NCI-H1417 treated with DMSO at 0.1 percent for 48 hours (cell line): ENCODE results near the gene CD200R1L.
"Not testable (repeated sequence)": the region's sequence is repeated elsewhere in the genome, so short reads cannot be mapped to it uniquely, and the experiment has no call there.

Source experiments
- DNase-seq: peaks from one replicate; lab custom pipeline; 2025; lab: John Stamatoyannopoulos, UW

The CD200R1L gene, protein sequence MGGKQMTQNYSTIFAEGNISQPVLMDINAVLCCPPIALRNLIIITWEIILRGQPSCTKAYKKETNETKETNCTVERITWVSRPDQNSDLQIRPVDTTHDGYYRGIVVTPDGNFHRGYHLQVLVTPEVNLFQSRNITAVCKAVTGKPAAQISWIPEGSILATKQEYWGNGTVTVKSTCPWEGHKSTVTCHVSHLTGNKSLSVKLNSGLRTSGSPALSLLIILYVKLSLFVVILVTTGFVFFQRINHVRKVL

DNA sequence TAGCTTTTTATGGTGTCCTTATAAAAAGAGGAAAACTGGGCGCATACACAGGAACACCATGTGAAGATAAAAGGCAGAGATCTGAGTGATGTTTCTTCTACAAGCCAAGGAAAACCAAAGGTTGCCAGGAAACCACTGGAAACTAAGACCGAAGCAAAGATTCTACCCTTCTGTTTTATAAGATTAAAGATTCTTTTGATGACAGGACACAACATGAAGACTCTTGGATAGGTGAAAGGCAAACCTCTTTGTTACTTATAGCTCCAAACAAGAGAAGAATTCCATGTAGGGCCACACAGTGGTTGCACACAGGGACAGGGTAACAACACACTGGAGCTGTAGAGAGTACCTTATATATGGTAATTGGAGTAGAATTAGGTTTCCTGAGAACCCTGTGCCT lies at the start of gene CD200R1L:
CD200R1L (minus strand) TSS at position 101 of the 400 bp plus-strand sequence. CDS start 17,497 bp downstream, outside the sequence.
- DNase-seq: no peak

DNA sequence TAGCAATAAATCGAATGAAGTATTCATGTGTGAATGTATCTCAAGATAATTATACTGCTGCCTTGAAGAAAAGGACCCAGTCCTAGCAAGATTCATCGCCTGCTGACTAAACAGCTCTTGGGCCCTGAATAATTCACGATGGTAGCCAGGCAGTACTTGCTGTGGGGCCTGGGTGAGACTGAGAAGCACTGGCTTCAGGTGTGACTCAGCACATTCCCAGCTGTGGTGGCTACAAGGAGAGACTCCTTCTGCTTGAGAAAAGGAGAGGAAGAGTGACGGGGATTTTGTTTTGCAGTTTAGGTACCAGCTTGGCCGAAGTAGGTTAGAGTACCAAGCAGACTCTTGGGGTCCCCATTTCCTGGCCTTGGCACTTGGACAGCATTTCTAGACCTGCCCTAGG lies 47.6 kb upstream of the CD200R1L start:
- DNase-seq: no peak

DNA sequence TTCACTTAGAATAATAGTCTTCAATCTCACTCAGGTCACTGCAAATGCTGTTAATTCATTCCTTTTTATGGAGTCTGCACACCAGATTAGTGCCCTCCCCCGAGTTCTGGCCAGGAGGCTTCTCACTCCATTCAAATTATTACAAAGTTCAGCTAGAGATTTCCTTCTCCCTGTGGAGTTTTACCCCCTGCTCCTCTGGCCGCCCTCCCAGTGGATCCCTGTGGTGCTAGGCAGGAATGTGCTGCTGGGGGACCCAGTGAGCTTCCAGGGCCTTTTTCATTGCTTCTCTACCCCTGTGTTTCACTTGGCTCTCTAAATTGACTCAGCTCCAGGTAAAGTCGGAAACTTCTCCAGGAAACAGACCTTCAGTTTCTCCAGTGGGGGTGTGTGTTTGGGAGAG lies 42.7 kb upstream of the CD200R1L start:
- no peak for DNase-seq

DNA sequence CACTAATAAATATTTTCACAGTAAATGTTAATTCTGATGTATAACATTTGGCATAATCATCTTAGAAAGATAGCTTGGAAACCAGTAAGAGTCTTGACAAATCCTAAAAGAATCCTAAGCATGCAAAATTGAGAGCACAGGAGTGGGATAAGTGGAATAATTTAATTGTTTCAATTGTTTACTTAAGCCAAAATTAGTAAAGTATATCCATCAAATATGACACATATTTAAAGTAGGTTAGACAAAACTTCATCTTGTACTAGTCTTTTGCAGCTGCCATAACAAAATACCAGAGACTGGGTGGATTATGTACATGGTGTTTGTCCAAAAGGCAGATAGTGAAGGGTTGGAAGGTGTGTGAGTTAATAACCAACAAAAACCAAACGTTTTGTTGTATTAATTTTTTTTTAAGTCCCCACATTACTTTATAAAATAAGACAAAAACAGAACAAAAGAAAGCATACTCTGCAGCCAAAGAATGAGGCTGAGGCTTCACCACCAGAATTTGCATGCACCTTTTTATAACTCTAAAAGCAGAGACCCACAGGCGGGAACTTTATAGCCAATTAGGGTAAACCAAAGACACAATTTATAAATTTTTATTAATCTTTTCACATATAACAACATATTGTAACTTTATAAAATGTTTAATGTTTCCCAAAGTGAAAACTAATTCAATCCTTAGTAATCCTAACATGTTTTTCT lies 41.9 kb upstream of the CD200R1L start:
- DNase-seq: no peak

DNA sequence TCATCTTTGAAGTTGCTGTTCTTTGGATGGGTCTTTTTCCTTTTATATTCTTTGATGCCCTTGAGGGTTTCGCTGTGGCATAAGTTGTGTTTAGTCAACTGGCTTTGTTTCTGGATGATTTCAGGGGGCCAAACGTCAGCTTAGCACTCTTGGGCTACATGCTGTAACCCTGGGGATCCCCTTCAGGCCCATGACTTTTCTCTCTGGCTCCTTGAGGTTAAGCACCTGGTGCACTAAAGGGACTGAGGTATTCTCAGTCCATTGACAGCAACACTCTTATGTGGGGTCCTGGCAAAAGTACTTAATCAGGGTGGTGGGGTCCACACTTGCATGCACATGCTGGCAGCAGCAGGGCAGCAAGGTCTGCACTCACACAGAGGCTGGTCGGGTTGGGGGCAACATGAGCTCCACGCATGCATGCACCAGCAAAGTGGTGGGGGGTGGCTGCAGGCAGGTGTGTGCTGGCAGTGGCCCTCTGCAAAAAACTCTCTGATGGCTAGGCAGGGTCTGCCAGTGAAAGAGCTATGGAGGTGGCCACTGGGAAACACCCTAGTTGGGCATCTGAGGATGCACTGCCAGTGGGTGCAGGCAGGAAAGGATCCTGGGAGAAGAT lies 38.1 kb upstream of the CD200R1L start:
- DNase-seq: no peak

DNA sequence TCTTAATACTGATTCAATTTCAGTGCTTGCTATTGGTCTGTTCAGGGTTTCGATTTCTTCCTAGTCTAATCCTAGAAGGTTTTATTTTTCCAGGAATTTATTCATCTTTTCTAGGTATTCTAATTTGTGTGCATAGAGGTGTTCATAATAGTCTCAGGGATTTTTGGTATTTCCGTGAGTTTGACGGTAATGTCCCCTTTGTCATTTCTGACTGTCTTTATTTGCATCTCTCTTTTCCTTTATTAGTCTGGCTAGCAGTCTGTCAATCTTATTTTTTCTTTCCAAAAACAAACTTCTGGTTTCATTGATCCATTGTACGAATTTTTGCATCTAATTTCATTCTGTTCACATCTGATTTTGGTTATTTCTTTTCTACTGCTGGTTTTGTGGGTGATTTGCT lies 35.2 kb upstream of the CD200R1L start:
- DNase-seq: no peak

DNA sequence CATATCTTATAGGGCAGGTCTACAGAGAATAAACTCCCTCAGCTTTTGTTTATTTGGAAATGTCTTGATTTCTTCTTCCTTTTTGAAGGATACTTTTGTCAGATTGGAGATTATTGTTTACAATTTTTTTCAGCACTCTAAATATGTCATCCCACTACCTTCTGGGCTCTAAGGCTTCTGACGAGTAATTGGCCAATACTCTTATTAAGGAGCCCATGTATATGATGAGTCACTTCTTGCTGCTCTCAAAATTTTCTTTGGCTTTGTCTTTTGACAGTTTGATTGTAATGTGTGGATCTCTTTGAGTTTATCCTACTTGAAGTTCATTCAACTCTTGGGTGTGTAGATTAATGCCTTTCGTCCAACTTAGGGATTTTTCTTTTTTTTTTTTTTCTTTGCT lies 28.9 kb upstream of the CD200R1L start:
- DNase-seq: no peak

DNA sequence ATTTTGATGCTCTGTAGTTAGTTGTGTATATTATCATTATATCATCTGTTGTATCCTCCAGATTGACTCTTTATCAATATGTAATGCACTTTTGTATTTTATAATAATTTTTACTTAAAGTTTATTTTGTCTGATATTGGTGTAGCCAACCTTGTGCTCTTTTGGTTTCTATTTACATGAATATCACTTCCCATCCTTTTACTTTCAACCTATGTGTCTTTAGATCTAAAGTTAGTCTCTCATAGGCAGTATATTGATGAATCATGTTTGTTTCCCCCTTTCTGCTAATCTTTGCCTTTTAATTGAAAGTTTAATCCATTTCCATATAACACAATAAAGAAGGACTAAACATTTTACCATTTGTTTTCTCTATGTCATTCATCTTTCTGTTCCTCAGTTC lies 28.1 kb upstream of the CD200R1L start:
- DNase-seq: no peak

DNA sequence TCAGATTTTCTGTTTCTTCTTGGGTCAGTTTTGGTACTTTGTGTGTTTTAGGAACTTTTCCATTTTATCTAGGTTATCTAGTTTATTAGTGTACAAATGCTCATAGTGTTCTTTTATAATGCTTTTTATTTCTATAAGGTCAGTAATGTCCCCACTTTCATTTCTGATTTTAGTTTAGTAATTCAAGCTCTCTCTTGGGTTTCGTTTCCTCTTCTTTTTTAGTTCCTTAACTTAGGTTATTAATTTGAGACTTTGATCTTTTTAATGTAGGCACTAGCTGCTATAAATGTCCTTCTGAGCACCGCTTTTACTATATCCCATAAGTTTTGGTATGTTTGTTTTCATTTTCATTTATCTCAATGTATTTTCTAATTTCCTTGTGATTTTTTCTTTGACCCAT lies 27.0 kb upstream of the CD200R1L start:
- DNase-seq: no peak

DNA sequence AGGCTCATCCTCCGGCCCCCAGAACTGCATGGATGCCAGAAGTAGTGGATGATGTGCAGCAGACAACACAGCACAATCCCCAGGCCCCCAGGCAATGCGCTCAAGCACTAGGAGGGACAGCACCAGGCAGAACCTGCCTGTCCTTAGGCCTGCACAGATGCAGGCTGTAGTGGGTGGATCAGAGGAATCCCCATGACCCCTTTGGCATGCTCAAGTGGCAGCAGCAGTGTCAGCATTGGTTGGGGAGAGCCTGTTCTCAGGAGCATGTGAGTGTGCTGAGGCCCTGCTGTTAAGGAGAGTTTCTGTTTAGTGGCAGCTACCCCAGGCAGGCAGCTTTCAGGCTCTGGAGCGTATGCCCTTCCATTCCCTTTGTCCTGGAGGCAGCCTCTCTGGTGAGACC lies 25.1 kb upstream of the CD200R1L start:
- no peak for DNase-seq

DNA sequence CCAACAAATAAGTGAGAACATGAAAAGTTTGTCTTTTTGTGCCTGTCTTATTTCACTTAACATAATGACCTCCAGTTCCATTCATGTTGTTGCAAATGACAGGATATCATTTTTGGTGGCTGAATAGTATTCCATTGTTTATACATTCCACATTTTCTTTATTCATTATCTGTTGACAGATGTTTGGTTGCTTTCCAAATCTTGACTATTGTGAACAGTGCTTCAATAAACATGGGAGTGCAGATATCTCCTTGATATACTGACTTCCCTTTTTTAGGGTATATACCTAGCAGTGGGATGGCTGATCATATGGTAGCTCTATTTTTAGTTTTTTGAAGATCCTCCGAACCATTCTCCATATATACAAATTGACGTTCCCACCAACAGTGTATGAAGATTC lies 19.1 kb upstream of the CD200R1L start:
- DNase-seq: no peak

DNA sequence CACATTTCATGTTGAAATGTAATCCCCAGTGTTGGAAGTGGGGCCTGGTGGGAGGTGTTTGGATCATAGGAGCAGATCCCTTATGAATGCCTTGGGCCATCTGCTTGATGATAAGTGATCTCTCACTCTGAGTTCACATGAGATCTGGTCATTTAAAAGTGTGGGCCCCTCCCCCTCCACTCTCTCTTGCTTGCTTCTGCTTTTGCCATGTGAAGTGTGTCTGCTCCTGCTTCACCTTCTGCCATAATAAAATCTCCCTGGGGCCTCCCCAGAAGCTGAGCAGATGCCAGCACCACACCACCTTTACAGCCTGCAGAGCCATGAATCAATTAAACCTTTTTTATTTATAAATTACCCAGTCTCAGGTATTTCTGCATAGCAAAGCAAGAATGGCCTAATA lies 14.2 kb upstream of the CD200R1L start:
- no peak for DNase-seq

DNA sequence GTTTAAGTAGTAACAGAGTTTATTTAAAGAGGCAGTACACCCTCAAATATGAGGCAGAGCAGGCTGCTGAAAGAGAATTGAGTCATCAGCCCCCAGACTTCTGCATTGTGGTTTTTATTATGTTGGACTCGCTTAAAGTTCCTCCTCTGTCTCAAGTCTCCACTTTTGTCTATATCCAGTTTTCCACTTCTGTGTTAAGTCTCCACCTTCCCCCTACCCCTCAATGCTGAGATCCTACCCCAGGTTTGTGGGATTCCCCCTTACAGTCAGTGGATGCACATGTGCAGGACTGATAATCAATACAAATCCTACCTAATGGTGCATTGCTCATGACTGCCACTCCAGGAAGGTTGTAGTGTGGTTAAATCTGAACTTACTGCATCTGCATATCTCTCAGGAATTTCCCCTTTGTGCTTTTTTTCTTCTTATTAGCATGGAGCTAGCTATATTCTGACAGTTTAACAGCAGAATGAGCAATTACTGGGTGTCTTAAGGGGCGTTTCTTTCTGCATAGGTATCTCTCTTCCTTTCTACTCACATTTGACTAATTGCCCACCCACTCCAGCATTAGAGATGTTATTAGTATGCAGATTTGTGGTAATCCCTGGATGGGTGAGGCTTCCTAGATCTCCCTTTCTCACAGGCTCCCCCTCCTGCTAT lies 11.9 kb upstream of the CD200R1L start:
- DNase-seq: no peak

DNA sequence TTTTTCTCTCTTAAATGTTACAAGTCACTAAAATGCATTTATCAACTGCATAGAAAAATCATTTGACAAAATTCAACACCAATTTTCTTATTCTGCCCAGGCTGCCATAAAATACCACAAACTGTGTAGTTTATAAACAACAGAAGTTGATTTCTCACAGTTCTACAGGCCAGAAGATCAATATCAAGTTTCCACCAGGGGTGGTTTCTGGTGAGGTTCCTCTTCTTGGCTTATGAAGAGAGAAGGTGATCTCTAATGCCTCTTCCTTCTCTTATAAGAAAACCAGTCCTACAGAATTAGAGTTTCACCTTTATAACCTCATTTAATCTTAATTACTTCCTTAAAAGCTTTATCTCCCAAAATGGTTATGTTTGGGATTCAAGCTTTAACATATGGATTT lies 10.9 kb upstream of the CD200R1L start:
- DNase-seq: no peak

DNA sequence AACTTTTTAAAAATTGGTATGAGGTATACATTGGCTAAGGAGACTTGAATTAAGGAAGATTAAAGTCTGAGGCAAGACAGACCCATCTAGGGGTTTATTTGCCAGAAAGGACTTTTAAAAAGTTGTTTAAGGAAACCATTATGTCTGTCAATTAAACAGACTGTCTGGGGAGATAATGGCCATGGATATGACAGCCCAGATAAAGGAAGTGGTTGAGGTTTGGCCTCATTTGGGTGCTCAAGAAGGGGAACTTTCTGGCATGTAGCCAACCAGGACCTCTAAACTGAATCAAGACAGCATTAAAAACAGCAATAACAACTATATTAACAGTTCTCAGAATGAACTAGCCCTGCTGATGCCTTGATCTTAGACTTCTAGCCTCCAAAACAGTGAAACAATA lies 9.9 kb upstream of the CD200R1L start:
- no peak for DNase-seq

DNA sequence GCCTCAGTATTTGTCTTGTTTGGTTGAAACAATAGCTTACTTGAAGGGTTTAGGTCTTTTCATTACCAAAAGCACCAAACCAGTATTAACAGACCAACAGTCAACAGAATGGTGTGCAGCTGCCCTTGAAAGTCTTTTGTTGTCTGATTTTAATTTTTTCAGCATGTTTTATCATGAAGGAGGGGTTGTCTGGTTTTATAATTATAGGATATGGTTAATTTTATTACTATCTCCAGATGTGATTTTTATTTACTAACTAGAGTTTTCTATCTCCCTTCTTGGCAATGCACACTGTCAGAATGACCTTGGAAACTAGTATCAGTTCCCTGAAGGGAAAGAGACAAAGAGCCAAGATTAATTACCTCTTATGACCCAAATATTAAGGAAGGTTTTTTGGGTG lies 9.2 kb upstream of the CD200R1L start:
- DNase-seq: no peak

DNA sequence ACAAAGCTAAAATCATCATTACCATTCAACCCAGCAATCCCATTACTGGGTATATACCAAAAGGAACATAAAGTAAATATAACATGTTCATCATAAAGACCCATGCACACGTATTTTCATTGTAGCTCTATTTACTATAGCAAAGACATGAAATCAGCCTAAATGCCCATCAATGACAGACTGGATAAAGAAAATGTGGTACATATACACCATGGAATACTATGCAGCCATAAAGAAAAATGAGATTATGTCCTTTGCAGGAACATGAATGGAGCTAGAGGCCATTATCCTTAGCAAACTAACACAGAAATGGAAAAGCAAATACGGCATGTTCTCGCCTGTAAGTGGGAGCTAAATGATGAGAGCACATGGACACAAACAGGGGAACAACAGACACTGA lies 8.4 kb upstream of the CD200R1L start:
- DNase-seq: not testable (repeated sequence)

DNA sequence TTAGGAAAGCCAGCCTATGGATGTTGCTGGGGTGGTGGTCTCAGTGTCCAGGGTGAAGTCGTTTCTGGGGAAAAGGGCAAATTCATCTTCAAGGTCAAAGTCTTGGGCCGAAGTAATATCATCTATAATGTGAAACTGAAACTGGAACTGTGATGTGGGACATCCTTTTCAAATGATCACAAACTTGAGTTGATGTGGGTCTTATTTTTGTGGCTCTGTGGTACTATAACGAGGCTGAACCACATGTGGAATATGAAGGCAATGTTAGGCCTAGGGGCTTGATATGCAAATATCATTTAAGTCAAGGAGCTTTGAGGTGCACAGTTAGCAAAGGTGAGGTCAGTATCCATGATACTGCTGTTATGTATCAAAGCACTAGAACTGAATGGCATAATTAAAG lies 1.5 kb upstream of the CD200R1L start:
- DNase-seq: no peak

DNA sequence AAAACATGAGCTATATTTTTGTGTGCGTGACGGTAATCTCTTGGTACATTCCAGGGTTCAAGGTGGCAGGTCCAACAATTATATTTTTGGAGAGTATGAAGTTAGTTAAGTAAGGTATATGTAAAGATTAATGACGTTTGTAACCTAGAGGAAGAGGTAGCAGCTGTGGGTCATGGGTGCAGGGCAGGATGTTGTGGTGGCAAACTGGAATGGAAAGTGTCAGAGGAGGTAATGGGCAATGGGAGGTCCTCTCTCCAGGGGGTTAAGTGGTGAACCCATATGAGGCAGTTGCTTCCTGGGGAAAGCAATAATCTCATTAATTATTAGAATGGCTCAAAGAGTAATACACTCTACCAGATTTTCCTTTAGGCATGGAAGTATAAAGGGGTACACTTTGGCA lies 1.0 kb upstream of the CD200R1L start:
- no peak for DNase-seq

DNA sequence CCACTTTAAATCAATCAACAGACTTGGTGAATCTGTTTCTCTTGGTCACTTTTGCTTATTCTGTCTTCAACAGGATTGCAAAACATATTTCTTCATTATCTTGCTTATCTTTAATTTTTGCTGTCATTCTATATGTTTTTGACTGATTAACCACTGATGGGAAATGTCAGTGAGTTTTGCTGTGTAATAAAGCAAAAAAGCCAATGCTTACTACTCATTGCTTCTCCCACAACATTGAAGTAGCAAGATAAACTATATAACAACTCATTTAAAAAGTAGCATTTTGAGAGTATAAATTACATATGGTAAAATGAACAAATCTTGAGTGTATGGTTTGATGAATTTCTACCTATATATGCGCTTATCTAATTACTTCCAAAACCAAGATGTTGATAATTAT lies 892 bp downstream of the CD200R1L start:
- no peak for DNase-seq

DNA sequence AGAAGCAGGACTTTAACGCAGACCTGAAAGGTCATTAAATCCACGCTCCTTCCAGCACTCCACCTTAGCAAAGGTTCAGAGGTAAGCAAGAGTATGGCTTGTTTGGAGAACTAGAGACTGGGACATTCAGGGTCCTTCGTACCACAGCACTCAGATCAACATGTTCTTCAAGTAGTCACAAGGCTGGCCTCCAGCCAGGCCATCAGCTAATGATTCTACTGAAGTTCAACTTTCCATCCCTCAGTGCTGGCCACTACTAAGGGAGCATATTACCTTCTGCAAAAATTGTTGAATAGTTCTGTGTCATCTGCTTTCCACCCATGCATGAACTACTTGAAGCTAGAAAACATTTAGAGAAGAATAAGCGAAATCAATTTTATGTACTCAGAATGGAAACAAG lies 17.6 kb downstream of the CD200R1L start:
- DNase-seq: no peak

DNA sequence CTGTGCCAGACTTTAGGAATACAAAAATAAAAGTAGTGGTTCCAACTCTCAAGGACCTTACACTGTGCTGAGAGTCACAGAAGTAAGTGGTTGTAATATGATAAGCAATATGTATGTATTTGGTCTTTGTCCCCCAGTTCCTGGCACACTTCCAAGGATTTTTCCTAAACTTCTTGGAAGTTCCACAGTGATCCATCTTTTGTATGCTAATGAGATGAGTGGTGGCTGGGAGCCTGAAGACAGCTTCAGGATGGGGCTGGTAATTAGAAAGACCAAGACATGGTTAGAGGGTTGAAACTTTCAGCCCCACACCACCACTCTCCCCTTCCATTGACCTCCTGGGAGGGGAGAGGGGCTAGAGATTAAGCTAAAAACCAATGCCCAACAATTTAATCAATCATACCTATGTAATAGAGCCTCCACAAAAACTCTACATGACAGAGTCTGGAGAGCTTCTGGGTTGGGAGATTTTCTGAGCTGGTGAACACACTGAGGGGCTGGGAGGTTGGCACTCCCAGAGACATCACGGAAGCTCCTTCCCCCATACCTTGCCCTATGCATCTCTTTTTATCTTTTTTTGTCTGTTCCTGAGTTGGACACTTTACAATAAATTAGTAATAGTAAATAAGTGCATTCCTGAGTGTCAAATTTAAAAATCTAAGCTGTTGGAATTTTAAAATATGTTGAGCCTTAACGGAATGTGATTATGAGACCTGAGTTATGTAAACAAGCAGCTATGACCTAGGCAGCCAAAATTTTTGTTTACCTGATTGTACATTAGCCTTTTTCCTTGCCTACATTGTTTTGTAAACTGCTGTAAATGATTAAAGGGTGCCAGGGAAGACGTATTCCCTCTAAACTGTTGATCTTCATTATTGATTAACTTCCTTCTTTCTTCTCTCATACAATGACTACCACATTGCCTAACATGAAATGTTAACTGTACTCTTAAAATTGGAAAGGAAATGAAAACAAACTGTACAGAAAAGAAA lies 24.3 kb downstream of the CD200R1L start:
- DNase-seq: no peak
